HG03571 (cell line): ENCODE results near the gene CYP2U1.
"Not testable (repeated sequence)": the region's sequence is repeated elsewhere in the genome, so short reads cannot be mapped to it uniquely, and the experiment has no call there.

Experiments used
- ATAC-seq: cut with Tn5 transposase; IDR thresholded peaks from one replicate; pipeline ENCODE4 v1.9.1; 2021; ENCODE audit not compliant: unreplicated experiment

Gene CYP2U1

GRCh38 chr4:107917500-107917899, 13.8 kb upstream of the CYP2U1 start:
- ATAC-seq, result no peak

DNA sequence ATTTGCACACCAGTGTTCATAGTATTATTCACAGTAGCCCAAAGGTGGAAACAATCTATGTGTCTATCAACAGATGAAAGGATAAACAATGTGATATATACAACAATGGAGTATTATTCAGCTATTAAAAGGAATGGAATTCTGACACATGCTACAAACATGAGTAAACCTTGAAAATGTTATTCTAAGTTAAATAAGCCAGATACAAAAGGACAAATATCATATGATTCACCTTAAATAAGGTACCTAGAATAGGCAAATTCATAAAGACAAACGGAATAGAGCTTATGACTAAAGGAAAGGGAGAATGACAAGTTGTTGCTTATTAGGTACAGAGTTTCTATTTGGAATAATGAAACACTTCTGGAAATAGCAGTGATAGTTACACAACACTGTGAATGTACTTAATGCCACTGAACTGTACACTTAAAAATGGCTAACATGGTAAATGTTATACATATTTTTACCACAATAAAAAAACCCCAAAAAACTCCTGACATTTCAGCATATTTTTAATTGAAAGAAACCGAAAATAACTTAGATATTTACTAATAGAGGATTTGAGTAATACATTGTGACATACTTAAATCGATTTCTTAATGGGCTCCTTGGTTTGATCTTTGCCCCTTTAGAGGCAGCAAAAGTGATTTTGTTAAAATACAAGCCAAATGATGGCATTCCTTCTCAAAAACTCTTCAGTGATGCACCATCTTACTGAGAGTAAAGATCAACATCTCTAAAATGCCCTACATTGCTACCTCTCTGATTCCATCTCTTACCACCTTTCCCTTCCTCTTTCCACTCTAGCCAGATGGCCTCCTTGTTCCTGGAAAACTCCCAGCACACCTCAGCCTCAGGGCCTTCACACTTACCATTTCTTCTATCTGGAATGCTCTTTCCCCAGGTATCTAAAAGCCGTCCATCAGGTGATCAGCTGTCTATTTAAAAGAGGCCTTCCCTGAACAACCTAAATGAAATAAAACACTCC, 8.6 kb upstream of the CYP2U1 start:
- no peak for ATAC-seq

- ATAC-seq, result not testable (repeated sequence)
These were observed 5.6 kb upstream of the CYP2U1 start for GRCh38 chr4:107925713-107926112.

- ATAC-seq, result not testable (repeated sequence)
These were observed 4.5 kb upstream of the CYP2U1 start for GRCh38 chr4:107926875-107927274.

DNA sequence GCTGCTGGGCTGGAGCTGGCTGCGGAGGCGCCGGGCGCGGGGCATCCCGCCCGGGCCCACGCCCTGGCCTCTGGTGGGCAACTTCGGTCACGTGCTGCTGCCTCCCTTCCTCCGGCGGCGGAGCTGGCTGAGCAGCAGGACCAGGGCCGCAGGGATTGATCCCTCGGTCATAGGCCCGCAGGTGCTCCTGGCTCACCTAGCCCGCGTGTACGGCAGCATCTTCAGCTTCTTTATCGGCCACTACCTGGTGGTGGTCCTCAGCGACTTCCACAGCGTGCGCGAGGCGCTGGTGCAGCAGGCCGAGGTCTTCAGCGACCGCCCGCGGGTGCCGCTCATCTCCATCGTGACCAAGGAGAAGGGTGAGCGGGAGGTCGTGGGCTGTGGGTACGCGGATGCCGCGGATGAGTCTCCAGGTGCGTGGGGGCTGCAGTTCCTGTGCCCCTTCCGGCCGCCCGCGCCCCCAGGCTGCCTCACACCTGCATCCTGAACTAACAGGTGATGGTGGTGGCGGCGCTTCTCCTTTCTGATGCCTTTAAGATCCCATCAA, 499 bp downstream of the CYP2U1 start:
- peak; percentile 19 for ATAC-seq

GRCh38 chr4:107935246-107935645, 3.9 kb downstream of the CYP2U1 start:
- ATAC-seq, result no peak

DNA sequence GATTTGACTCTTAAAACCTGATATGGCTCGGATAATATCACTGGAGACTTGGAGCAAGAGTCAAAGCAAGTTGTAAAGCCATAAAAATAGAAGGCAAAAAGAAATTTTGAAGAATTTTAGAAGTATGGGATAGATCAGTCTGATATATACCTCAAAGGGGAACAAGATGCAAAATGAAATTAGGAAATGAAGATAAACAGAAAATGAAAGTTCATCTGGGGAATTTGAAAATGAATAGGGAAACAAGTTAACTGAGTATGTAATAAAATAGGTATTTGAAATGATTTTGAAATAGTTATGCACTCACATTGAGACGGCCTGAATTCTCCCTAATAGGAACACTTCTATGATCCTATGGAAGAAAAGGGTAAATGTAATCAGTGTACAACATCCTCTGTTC, 5.7 kb downstream of the CYP2U1 start:
- ATAC-seq, result no peak

DNA sequence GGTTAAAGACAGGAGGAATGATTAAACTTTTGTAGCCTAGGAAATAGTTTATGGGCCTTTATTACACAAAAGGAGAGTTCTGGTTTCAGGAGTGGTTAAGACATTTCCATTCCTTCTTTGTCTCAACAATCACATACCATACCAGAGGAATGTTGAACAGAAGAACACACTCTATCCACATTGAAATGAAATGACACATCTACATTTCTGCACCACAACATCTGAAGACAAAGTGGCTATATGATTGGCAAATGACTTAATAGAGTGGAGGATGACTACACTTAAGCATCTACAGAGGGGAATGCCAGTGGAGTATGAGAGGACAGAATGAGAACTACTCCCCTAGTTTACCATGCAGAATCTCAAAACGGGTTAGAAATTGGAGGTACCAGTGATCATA, 8.0 kb downstream of the CYP2U1 start:
- ATAC-seq, result no peak

- no peak for ATAC-seq
These were observed 14.5 kb downstream of the CYP2U1 start for GRCh38 chr4:107945809-107946208.

DNA sequence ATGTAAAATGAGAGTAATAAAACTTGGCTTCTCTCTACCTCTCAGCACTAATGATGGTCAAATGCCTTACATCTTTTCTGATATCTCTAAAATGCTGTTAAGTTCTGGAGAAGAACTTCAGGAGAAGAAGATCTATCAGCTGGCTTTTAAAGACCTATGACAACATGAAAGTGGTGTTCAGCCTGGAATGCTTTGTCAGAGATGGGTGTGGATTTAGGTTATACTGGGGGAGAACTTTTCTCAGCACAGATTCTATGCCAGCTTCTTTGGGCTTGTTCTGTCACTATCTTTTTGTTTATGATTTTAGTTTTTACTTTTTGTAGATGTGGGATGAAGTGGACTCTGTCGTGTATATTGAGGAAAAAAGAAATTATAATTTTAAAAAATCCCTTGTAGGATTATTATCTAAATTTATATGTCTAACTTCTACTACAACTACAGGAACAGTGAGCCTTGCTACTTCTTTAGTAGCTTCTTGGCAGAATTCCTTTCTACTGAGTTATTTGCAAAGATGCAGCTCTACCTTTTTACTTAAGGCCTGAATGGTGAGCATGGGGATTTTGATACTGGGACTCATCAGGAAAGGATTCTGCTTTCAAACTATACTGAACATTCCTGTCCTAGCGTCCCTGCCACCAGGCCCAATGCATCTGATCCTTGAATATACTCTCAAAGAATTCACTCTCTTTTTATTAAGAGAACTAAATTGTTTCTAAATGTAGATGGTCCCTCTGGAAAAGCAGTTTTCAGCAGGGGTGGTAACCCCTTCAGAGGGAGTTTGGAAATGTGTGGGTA, 19.6 kb downstream of the CYP2U1 start:
- ATAC-seq, result no peak

- ATAC-seq, result no peak
These were observed 20.2 kb downstream of the CYP2U1 start for GRCh38 chr4:107951551-107951950.

DNA sequence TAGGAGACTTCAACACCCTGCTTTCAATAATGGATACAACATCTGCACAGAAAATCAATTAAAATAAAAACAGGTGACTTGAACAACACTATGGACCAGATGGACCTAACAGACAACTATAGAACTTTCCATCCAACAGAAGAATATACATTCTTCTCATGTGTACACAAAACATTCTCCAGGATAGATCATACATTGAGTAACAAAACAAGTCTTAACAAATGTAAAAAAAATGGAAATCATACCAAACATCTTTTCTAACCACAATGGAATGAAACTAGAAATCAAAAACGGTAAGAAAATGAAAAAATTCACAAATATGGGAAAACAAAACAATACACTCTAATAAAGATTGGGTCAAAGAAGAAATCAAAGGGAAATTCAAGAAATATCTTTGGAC, 24.7 kb downstream of the CYP2U1 start:
- no peak for ATAC-seq

DNA sequence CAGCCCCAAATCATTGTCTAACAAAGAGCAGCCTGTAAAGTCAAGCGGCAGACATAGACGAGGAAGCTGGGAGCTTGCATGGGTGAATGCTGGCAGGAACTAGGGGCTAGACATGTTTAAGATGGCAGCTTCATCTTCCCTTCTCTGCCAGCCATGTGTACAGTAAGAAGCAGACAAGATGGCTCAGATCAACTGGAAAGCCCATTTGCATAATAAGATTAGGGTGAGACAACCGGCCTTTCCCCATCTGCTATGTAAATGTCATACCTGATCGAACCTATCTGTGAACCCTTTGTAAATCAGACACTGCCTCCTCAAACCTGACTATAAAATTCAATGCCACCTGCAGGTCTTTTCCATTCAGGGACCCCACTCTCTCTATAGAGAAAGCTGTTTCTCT, 35.6 kb downstream of the CYP2U1 start:
- ATAC-seq, result no peak

DNA sequence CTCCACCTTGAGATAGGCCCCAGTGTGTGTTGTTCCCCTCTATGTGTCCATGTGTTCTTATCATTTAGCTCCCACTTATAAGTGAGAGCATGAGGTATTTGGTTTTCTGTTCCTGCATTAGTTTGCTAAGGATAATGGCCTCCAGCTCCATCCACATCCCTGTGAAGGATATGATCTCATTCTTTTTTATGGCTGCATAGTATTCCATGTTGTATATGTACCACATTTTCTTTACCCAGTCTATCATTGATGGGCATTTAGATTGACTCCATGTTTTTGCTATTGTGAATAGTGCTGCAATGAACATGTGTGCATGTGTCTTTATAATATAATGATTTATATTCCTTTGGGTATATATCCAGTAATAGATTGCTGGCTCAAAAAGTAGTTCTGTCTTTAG, 36.2 kb downstream of the CYP2U1 start:
- not testable (repeated sequence) for ATAC-seq

- not testable (repeated sequence) for ATAC-seq
These were observed 36.6 kb downstream of the CYP2U1 start for GRCh38 chr4:107967921-107968320.

DNA sequence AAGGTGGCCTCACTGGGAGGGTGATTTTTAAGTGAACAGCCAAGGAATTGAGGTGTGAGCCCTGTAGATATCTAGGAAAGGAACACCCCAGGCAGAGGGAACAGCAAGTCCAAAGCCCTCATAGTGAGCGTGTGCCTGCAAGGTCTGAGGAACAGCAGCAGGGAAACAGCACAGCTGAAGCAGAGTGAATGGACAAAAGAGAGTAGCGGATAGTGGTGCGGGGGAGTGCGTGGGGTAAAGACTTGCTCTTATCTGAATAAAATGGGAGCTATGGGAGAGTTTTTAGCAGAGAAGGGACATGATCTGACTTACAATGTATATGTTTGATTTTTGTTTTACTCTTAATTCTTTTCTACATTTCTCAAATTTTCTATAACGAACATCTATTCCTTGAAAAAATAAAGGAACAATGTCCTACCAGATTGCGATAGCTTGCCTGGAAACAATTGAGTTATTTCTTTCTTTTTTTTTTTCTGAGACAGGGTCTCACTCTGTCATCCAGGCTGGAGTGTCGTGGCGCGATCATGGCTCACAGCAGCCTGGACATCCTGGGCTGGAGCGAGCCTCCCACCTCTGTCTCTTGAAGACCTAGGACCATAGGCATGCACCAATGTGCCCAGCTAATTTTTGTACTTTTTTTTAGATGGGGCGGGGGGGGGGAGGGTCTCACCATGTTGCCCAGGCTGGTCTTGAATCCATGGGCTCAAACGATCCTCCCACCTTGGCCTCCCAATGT, 38.9 kb downstream of the CYP2U1 start:
- ATAC-seq, result no peak

DNA sequence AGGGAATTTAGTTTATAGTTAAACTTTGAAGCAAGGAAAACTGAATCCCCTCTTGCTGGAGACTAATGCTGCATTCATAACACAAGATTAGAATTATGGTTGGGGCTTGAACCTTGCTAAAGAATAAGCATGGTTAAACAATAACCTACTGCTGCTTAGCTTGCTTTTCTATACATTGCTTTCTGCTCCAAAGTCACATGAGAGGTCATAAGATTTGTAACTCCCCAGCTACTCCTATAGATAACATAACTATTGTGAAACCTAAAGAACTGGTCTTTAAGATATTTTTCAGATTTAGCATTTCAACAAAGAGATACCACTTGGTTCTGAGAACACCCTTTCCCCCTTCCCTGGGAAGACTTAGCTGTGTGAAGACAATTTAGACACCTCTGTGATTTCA, 41.3 kb downstream of the CYP2U1 start:
- no peak for ATAC-seq

DNA sequence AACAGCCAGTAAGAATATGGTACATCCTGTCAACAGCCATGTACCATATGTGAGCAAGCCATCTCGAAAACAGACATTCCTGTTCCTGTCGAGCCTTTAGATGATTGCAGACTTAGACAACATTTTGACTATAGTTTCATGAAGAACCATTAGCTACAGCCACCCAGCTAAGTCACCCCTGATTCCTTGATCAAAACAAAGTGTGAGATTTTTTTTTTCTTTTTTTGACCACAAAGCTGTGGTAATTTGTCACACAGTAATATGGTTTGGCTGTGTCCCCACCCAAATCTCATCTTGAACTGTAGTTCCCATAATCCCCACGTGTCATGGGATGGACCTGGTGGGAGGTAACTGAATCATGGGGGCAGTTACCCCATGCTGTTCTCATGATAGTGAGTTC, 43.2 kb downstream of the CYP2U1 start:
- ATAC-seq, result no peak

- ATAC-seq, result no peak
These were observed 46.1 kb downstream of the CYP2U1 start for GRCh38 chr4:107977482-107977881.

DNA sequence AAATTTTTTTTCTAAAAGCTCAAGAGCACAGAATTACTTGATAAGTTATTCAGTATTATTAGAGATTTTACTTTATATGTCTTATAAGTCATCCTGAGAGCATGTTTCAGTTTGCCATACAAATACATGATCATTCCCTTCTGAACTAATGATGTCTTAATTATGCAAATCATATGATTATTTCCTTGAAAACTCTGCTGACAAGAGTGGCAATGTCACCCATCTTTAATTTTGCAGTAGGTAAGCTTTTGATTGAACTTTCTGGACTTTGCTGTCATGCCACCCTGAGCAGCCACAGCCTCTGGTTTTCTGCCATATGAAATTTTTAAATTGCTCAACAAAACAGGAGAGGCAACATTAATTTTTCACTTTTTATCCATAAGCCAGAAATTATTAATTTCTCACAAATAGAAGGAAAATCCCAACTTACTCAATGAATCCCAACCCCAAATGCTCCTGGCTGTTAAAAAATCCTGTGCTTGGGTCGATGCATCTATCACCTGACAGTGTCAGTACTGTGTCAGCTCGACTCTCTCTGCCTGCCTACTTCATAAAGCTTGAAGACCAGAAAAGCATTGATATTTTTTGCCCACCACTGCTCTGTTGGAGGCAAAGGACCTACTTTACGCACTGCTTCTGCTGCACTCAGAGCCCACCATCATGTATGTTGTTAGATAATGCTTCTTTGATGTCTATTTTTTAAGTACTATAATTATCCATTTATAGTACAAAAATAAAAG, 46.8 kb downstream of the CYP2U1 start:
- ATAC-seq, result no peak
